Activated naive CD8-positive, alpha-beta T cell treated with anti-CD3 and anti-CD28 coated beads, Interleukin-2, amount 50 U/mL, for 24 hours (primary cell): ENCODE results near the gene RFLNA.

Experiments used
- ATAC-seq: fragments of 150-1000 bp; cut with Tn5 transposase; one replicate; pipeline ENCODE4 v1.10.0; 2021
- DNase-seq: peaks from one replicate; pipeline ENCODE4 v3.0.0; 2021
- H3K27ac Mint-ChIP-seq: one replicate; pipeline ENCODE4 v1.8.0; 2021; ENCODE audit warnings: mild to moderate bottlenecking, mixed read lengths
- H3K27me3 Mint-ChIP-seq: one replicate; pipeline ENCODE4 v1.8.0; 2021; ENCODE audit warnings: mixed read lengths
- H3K36me3 Mint-ChIP-seq: one replicate; pipeline ENCODE4 v1.8.0; 2021; ENCODE audit warnings: low read depth, mixed read lengths
- H3K4me1 Mint-ChIP-seq: one replicate; pipeline ENCODE4 v1.8.0; 2021; ENCODE audit warnings: mixed read lengths
- H3K4me3 Mint-ChIP-seq: one replicate; pipeline ENCODE4 v1.8.0; 2021; ENCODE audit warnings: mild to moderate bottlenecking, moderate library complexity, mixed read lengths
- H3K9me3 Mint-ChIP-seq: one replicate; pipeline ENCODE4 v1.8.0; 2021; ENCODE audit warnings: mixed read lengths

RFLNA gene

GRCh38 chr12:124356221-124356620, 61.3 kb downstream of the RFLNA start:
- DNase-seq (no peak), ATAC-seq (no peak)
- H3K27ac Mint-ChIP-seq, result no peak overlapping the region
- H3K4me1 Mint-ChIP-seq, result no peaks in the 10 kb centered on the region
- H3K9me3 Mint-ChIP-seq, result no peaks in the 10 kb centered on the region
- no peaks in the 10 kb centered on the region for H3K27me3 Mint-ChIP-seq
- H3K36me3 Mint-ChIP-seq, result peaks cover 20% of the 10 kb centered on the region
- no peak overlapping the region for H3K4me3 Mint-ChIP-seq

GRCh38 chr12:124357616-124358015, 62.7 kb downstream of the RFLNA start:
- Mint-ChIP-seq H3K27ac (no peak overlapping the region), H3K9me3 (no peaks in the 10 kb centered on the region), H3K27me3 (no peaks in the 10 kb centered on the region), H3K4me1 (no peaks in the 10 kb centered on the region), H3K4me3 (no peak overlapping the region), H3K36me3 (peaks cover 20% of the 10 kb centered on the region)
- DNase-seq (no peak), ATAC-seq (no peak)

- no peaks in the 10 kb centered on the region for H3K4me1 Mint-ChIP-seq
- H3K9me3 Mint-ChIP-seq, result no peaks in the 10 kb centered on the region
- peaks cover 19% of the 10 kb centered on the region for H3K36me3 Mint-ChIP-seq
- H3K4me3 Mint-ChIP-seq, result no peak overlapping the region
- H3K27me3 Mint-ChIP-seq, result no peaks in the 10 kb centered on the region
- H3K27ac Mint-ChIP-seq, result no peak overlapping the region
- no peak for ATAC-seq
- no peak for DNase-seq
Measured at GRCh38 chr12:124358572-124358971, 63.7 kb downstream of the RFLNA start.

- no peak for DNase-seq
- H3K27me3 Mint-ChIP-seq, result no peaks in the 10 kb centered on the region
- no peaks in the 10 kb centered on the region for H3K9me3 Mint-ChIP-seq
Measured at GRCh38 chr12:124359671-124360581, 65.0 kb downstream of the RFLNA start.

GRCh38 chr12:124361074-124361970, 66.4 kb downstream of the RFLNA start:
- Mint-ChIP-seq H3K27ac (no peak overlapping the region), H3K4me3 (no peak overlapping the region), H3K4me1 (no peaks in the 10 kb centered on the region), H3K27me3 (no peaks in the 10 kb centered on the region), H3K36me3 (peaks cover 15% of the 10 kb centered on the region), H3K9me3 (no peaks in the 10 kb centered on the region)
- ATAC-seq, result no peak
- no peak for DNase-seq

More at GRCh38 chr12:124359671-124360581, 65.0 kb downstream of the RFLNA start:
- H3K36me3 Mint-ChIP-seq, result peaks cover 17% of the 10 kb centered on the region
- no peaks in the 10 kb centered on the region for H3K4me1 Mint-ChIP-seq
- no peak overlapping the region for H3K27ac Mint-ChIP-seq
- H3K4me3 Mint-ChIP-seq, result no peak overlapping the region
- ATAC-seq, result no peak

GRCh38 chr12:124361996-124362395, 67.1 kb downstream of the RFLNA start:
- Mint-ChIP-seq H3K4me3 (no peak overlapping the region), H3K4me1 (no peaks in the 10 kb centered on the region), H3K27me3 (no peaks in the 10 kb centered on the region), H3K9me3 (no peaks in the 10 kb centered on the region), H3K36me3 (peaks cover 14% of the 10 kb centered on the region), H3K27ac (no peak overlapping the region)
- ATAC-seq (no peak), DNase-seq (no peak)

GRCh38 chr12:124363353-124363965, 68.6 kb downstream of the RFLNA start:
- Mint-ChIP-seq H3K4me3 (no peak overlapping the region), H3K27me3 (no peaks in the 10 kb centered on the region), H3K4me1 (no peaks in the 10 kb centered on the region), H3K9me3 (no peaks in the 10 kb centered on the region), H3K36me3 (peaks cover 3% of the 10 kb centered on the region), H3K27ac (no peak overlapping the region)
- DNase-seq, result no peak
- peak; percentile 8 for ATAC-seq

- Mint-ChIP-seq H3K27me3 (no peaks in the 10 kb centered on the region), H3K4me1 (no peaks in the 10 kb centered on the region), H3K4me3 (no peak overlapping the region), H3K36me3 (peaks cover 2% of the 10 kb centered on the region), H3K27ac (no peak overlapping the region), H3K9me3 (no peaks in the 10 kb centered on the region)
- ATAC-seq (no peak), DNase-seq (no peak)
Measured at GRCh38 chr12:124364543-124364942, 69.7 kb downstream of the RFLNA start.
